Measurements from ENCODE around the gene CCDC192. TPM values are rescaled to one million over a fixed set of nuclear protein-coding genes. Genes with fewer than 3 reads are reported as not detected.

CCDC192 gene
- total and polyA plus RNA-seq, 10 of the 15 experiments (the other 5 are each of a cell fraction or from before 2014, with no cell fraction given) = 0.20 to 0.79 (median 0.32) TPM; not detected in 4

- WGBS (ENCODE audit: insufficient coverage, insufficient replicate concordance, low lambda C conversion rate, missing lambda C conversion rate) = 41% methylated on average over 7 of the region's 7 CpGs
- CTCF ChIA-PET = interaction anchor here (1.2 kb wide), 1 partner anchor 8 kb away, joined by 5 read pairs; no protein-coding TSS in a partner anchor
- no TSS peak for BruUV-seq (replicated peaks)
- POLR2A ChIA-PET = no interaction called here
- Histone ChIP-seq H4K20me1 (ENCODE audit: control insufficient read depth, insufficient read depth) (no peaks in the 10 kb centered on the region), H3K36me3 (ENCODE audit: control insufficient read depth in 2 of 2, insufficient read depth in 2 of 2, low read length in 1 of 2) (no peaks in the 10 kb centered on the region), H3K9ac (ENCODE audit: control insufficient read depth, insufficient read depth, low read length) (no peak overlapping the region), H3K4me2 (ENCODE audit: control insufficient read depth, insufficient read depth) (no peak overlapping the region), H3K27me3 (replicated peaks in 1 of 2; ENCODE audit: control insufficient read depth in 2 of 2, insufficient read depth in 2 of 2, low read length in 1 of 2) (no peaks in the 10 kb centered on the region), H3K4me3 (no peak overlapping the region), H2AFZ (ENCODE audit: control insufficient read depth, low read depth, low read length) (no peak overlapping the region), H3K4me1 (ENCODE audit: control insufficient read depth, insufficient read depth, low read length) (no peaks in the 10 kb centered on the region), H3K27ac (ENCODE audit: control insufficient read depth, insufficient read depth) (no peak overlapping the region), H3K79me2 (ENCODE audit: control insufficient read depth, insufficient read depth, low read length) (no peaks in the 10 kb centered on the region), H3K9me3 (replicated peaks; ENCODE audit: control insufficient read depth, insufficient read depth, low read length) (no peaks in the 10 kb centered on the region)
- RAD21 ChIA-PET (ENCODE audit: unreplicated experiment) = no interaction called here
- no peak for FAIRE-seq
- ATAC-seq = no peak
- in situ Hi-C loops (cut with MboI) = no loop called here
- SMC1A ChIA-PET (ENCODE audit: uncharacterized antibody, unreplicated experiment) = interaction anchor here (2.1 kb wide), 1 partner anchor 22 kb away, joined by 5 read pairs; no protein-coding TSS in a partner anchor
- TF ChIP-seq SKIL (IDR thresholded peaks at IDR 0.05; ENCODE audit: low read depth, poor library complexity, severe bottlenecking) (no peak), CBFB (IDR thresholded peaks at IDR 0.05; ENCODE audit: low read depth) (no peak), ZNF207 (IDR thresholded peaks at IDR 0.05; ENCODE audit: borderline replicate concordance) (no peak), ZBTB4 (CRISPR knock-in tag; IDR thresholded peaks at IDR 0.05) (no peak), JUND (IDR thresholded peaks at IDR 0.05; ENCODE audit: low read depth, low read length) (no peak), E4F1 (IDR thresholded peaks at IDR 0.05; ENCODE audit: borderline replicate concordance, partially characterized antibody) (no peak), RELA (IDR thresholded peaks at IDR 0.05; ENCODE audit: borderline replicate concordance, partially characterized antibody) (no peak), ZNF384 (IDR thresholded peaks at IDR 0.05; ENCODE audit: borderline replicate concordance, low read depth, low read length) (no peak), NFIC (IDR thresholded peaks at IDR 0.05; ENCODE audit: low read depth, low read length) (no peak), RFX5 (IDR thresholded peaks at IDR 0.05; ENCODE audit: low read depth, low read length) (no peak), DPF2 (IDR thresholded peaks at IDR 0.05) (no peak), RB1 (IDR thresholded peaks at IDR 0.05; ENCODE audit: borderline replicate concordance) (no peak), SRF (IDR thresholded peaks at IDR 0.05; ENCODE audit: low read depth in 2 of 2, low read length in 2 of 2) (no peak), NFYB (IDR thresholded peaks at IDR 0.05; ENCODE audit: insufficient read depth, low read depth, low read length) (no peak), MYB (IDR thresholded peaks at IDR 0.05; ENCODE audit: borderline replicate concordance, low read depth, low read length) (no peak), SMC3 (IDR thresholded peaks at IDR 0.05; ENCODE audit: borderline replicate concordance, low read length) (no peak), NR2F1 (conservative IDR thresholded peaks at IDR 0.05) (no peak)
- no peak for DNase-seq (ENCODE audit: low read depth, low spot score)
- intact Hi-C loops (cut with micrococcal nuclease; ENCODE audit: unreplicated experiment) = no loop called here
Measured at GRCh38 chr5:127863610-127864395, 160.6 kb downstream of the CCDC192 start.

All from GM12878 (cell line).